ENCODE measurements around the gene HTR4.

The HTR4 gene

GRCh38 chr5:148606296-148606695 is 48.0 kb downstream of the HTR4 start:
- DNase-seq = no peak

- no peak for DNase-seq
Measured at GRCh38 chr5:148599187-148599586, 55.1 kb downstream of the HTR4 start.

- DNase-seq = no peak
Measured at GRCh38 chr5:148595697-148596096, 58.6 kb downstream of the HTR4 start.

GRCh38 chr5:148586796-148587195 is 67.5 kb downstream of the HTR4 start:
- DNase-seq = no peak

- DNase-seq = no peak
Measured at GRCh38 chr5:148585988-148586387, 68.3 kb downstream of the HTR4 start.

GRCh38 chr5:148584103-148584502 is 70.2 kb downstream of the HTR4 start:
- DNase-seq = no peak

- no peak for DNase-seq
Measured at GRCh38 chr5:148583421-148583965, 70.8 kb downstream of the HTR4 start.

- no peak for DNase-seq
Measured at GRCh38 chr5:148574167-148574566, 80.2 kb downstream of the HTR4 start.

- no peak for DNase-seq
Measured at GRCh38 chr5:148573374-148573773, 81.0 kb downstream of the HTR4 start.

GRCh38 chr5:148569948-148570347 is 84.4 kb downstream of the HTR4 start:
- no peak for DNase-seq

- no peak for DNase-seq
Measured at GRCh38 chr5:148565148-148565547, 89.2 kb downstream of the HTR4 start.

- no peak for DNase-seq
Measured at GRCh38 chr5:148563021-148563420, 91.3 kb downstream of the HTR4 start.

GRCh38 chr5:148561801-148562311 is 92.5 kb downstream of the HTR4 start:
- no peak for DNase-seq

- DNase-seq = no peak
Measured at GRCh38 chr5:148559461-148559860, 94.9 kb downstream of the HTR4 start.

GRCh38 chr5:148558892-148559291 is 95.4 kb downstream of the HTR4 start:
- DNase-seq = no peak

- no peak for DNase-seq
Measured at GRCh38 chr5:148556835-148557234, 97.5 kb downstream of the HTR4 start.

- DNase-seq = no peak
Measured at GRCh38 chr5:148554621-148555020, 99.7 kb downstream of the HTR4 start.

GRCh38 chr5:148543727-148544126 is 110.6 kb downstream of the HTR4 start:
- DNase-seq = no peak

- DNase-seq = no peak
Measured at GRCh38 chr5:148542812-148543211, 111.5 kb downstream of the HTR4 start.

GRCh38 chr5:148541054-148541835 is 113.1 kb downstream of the HTR4 start:
- no peak for DNase-seq

GRCh38 chr5:148540647-148541046 is 113.7 kb downstream of the HTR4 start:
- no peak for DNase-seq

GRCh38 chr5:148539851-148540250 is 114.5 kb downstream of the HTR4 start:
- no peak for DNase-seq

- DNase-seq = no peak
Measured at GRCh38 chr5:148535190-148535589, 119.1 kb downstream of the HTR4 start.

- no peak for DNase-seq
Measured at GRCh38 chr5:148532969-148533670, 121.2 kb downstream of the HTR4 start.

Data from fibroblast of skin of right biceps (primary cell).